HepG2 (cell line): Measurements from ENCODE around the gene ART5. TPM values are rescaled to one million over a fixed set of nuclear protein-coding genes. Genes with fewer than 3 reads are reported as not detected.

Experiments used
- ATAC-seq: fragments of 200-7000 bp; cut with Tn5 transposase; 3 replicates; pipeline ENCODE4 v1.9.1; 2020; ENCODE audit warnings: mild to moderate bottlenecking, moderate library complexity
- BruUV-seq: library from RNA; stranded (reverse); fragments of 400-500 nt; replicated peaks from 2 replicates; lab custom pipeline; 2021; lab: Mats Ljungman, UMichigan
- CTCF ChIA-PET: fragments of 300-600 bp; formaldehyde crosslinking; extraction: SDS; loops from one replicate; lab custom pipeline; 2021; ENCODE audit warnings: low total read pairs, inconsistent platforms, low intra/inter-chr PET ratio; lab: Yijun Ruan, JAX
- POLR2A ChIA-PET: fragments of 350-600 bp; sonication (Branson Sonifier 250); formaldehyde crosslinking; loops from one replicate; lab custom pipeline; 2020; ENCODE audit warnings: antibody characterized with exemption, inconsistent platforms; lab: Yijun Ruan, JAX
- DNase-seq: peaks from one replicate; pipeline ENCODE4 v3.0.0-alpha.2; 2015; ENCODE audit warnings: low spot score
- FAIRE-seq: peaks from 3 replicates; lab custom pipeline; 2011; peaks lifted over from hg19 to GRCh38; lab: Jason Lieb, UNC
- H2AFZ ChIP-seq: one replicate; pipeline ENCODE4 v1.6.1; 2011; ENCODE audit warnings: low read length, inconsistent platforms
- H3K27ac ChIP-seq: fragments of 300-600 bp; 3 replicates; pipeline ENCODE4 v1.8.0; 2011; ENCODE audit warnings: mixed run types, mild to moderate bottlenecking, mixed read lengths, low read length, inconsistent platforms; ENCODE audit not compliant: insufficient read depth; ENCODE audit errors: extremely low read length
- H3K27me3 ChIP-seq, 2 experiments: fragments of 200-600 bp in 1 of 2; 2 replicates in 1 of 2; 3 replicates in 1 of 2; pipeline versions ENCODE4 v1.6.0 to v1.8.0; 2011; ENCODE audit warnings: low read length in 2 of 2, mild to moderate bottlenecking in 2 of 2, moderate library complexity in 2 of 2, inconsistent platforms in 1 of 2; ENCODE audit not compliant: insufficient read depth in 2 of 2, control insufficient read depth in 1 of 2
- H3K36me3 ChIP-seq, 2 experiments: fragments of 200-600 bp in 1 of 2; replicated peaks in 1 of 2; 2 replicates in 1 of 2; 3 replicates in 1 of 2; pipeline versions ENCODE4 v1.5.1 to v1.8.0; 2011; ENCODE audit warnings: low read length in 2 of 2, inconsistent platforms in 1 of 2; ENCODE audit not compliant: insufficient read depth in 2 of 2, control insufficient read depth in 1 of 2
- H3K4me1 ChIP-seq: 2 replicates; pipeline ENCODE4 v1.5.1; 2012; ENCODE audit warnings: low read length, inconsistent platforms; ENCODE audit not compliant: insufficient read depth
- H3K4me2 ChIP-seq: 2 replicates; pipeline ENCODE4 v1.6.0; 2011; ENCODE audit warnings: low read depth, low read length, inconsistent platforms
- H3K4me3 ChIP-seq, 3 experiments: fragments of 200-600 bp in 1 of 3; sonication (generic), shearing (Covaris generic) in 1 of 3; replicated peaks in 1 of 3; 2 replicates each; pipeline ENCODE4 v1.5.1; 2011 to 2016; ENCODE audit warnings: low read length in 3 of 3, inconsistent platforms in 2 of 3, low read depth in 2 of 3, mild to moderate bottlenecking in 2 of 3, control low read depth in 1 of 3, mixed read lengths in 1 of 3; ENCODE audit not compliant: insufficient read depth in 1 of 3
- H3K79me2 ChIP-seq: one replicate; pipeline ENCODE4 v1.6.1; 2011; ENCODE audit warnings: low read length, inconsistent platforms; ENCODE audit not compliant: insufficient read depth
- H3K9ac ChIP-seq: 2 replicates; pipeline ENCODE4 v1.6.0; 2011; ENCODE audit warnings: mild to moderate bottlenecking, low read depth, low read length, inconsistent platforms; ENCODE audit not compliant: insufficient read depth
- H3K9me3 ChIP-seq: 2 replicates; pipeline ENCODE4 v1.5.1; 2012; ENCODE audit warnings: mild to moderate bottlenecking, low read length
- H4K20me1 ChIP-seq: 2 replicates; pipeline ENCODE4 v1.6.0; 2011; ENCODE audit warnings: inconsistent platforms, mild to moderate bottlenecking, low read length, moderate library complexity; ENCODE audit not compliant: insufficient read depth
- CTCF ChIP-seq: sonication (generic); formaldehyde crosslinking; IDR thresholded peaks from 2 replicates; pipeline ENCODE4 v1.5.0; 2020; ENCODE audit warnings: mild to moderate bottlenecking, missing genetic modification reagents, moderate library complexity
- DPF2 ChIP-seq: sonication (generic); formaldehyde crosslinking; IDR thresholded peaks from 2 replicates; pipeline ENCODE4 v1.4.0; 2020; ENCODE audit warnings: mild to moderate bottlenecking, low read depth, missing genetic modification reagents, borderline replicate concordance
- MXD1 ChIP-seq: sonication (generic); formaldehyde crosslinking; IDR thresholded peaks from 2 replicates; pipeline ENCODE4 v1.4.0; 2020; ENCODE audit warnings: mild to moderate bottlenecking, missing genetic modification reagents
- NFKBIZ ChIP-seq: IDR thresholded peaks from 2 replicates; pipeline ENCODE4 v1.6.1; 2018; ENCODE audit warnings: missing genetic modification reagents, missing compliant biosample characterization
- RAD21 ChIP-seq: fragments of 450-650 bp; formaldehyde crosslinking; IDR thresholded peaks from 2 replicates; pipeline ENCODE4 v1.5.0; 2020; ENCODE audit warnings: mild to moderate bottlenecking
- SRSF9 ChIP-seq: fragments of 200-400 bp; formaldehyde crosslinking; IDR thresholded peaks from 2 replicates; pipeline ENCODE4 v1.6.1; 2018; ENCODE audit warnings: borderline replicate concordance, mild to moderate bottlenecking, low read depth, low read length; ENCODE audit not compliant: insufficient read depth, poor library complexity, severe bottlenecking
- TGIF2 ChIP-seq: IDR thresholded peaks from 2 replicates; pipeline ENCODE4 v1.6.1; 2016; ENCODE audit warnings: control low read depth, missing compliant biosample characterization
- TOE1 ChIP-seq: sonication (generic); formaldehyde crosslinking; IDR thresholded peaks from 2 replicates; pipeline ENCODE4 v1.4.0; 2020; ENCODE audit warnings: mild to moderate bottlenecking, missing genetic modification reagents
- ZBTB14 ChIP-seq: sonication (generic); formaldehyde crosslinking; IDR thresholded peaks from 2 replicates; pipeline ENCODE4 v1.4.0; 2020; ENCODE audit warnings: missing genetic modification reagents
- ZC3H13 ChIP-seq: sonication (generic); formaldehyde crosslinking; IDR thresholded peaks from 2 replicates; pipeline ENCODE4 v1.8.1; 2023; ENCODE audit warnings: mild to moderate bottlenecking, missing genetic modification reagents, moderate library complexity
- ZNF552 ChIP-seq: sonication (generic); formaldehyde crosslinking; IDR thresholded peaks from 2 replicates; pipeline ENCODE4 v1.9.0; 2022; ENCODE audit warnings: missing genetic modification reagents, mild to moderate bottlenecking, borderline replicate concordance
- ZNF572 ChIP-seq: sonication (generic); formaldehyde crosslinking; IDR thresholded peaks from 2 replicates; pipeline ENCODE4 v1.5.1; 2020; ENCODE audit warnings: mild to moderate bottlenecking, missing genetic modification reagents
- ZNF629 ChIP-seq: sonication (generic); formaldehyde crosslinking; conservative IDR thresholded peaks from 2 replicates; pipeline ENCODE4 v1.5.0; 2020; ENCODE audit warnings: missing genetic modification reagents
- WGBS: methylation state at CpG from one replicate; pipeline ENCODE4 v1.1.6; 2017; ENCODE audit warnings: low lambda C conversion rate; 5-methylcytosine and 5-hydroxymethylcytosine counted together
- in situ Hi-C: cut with HindIII; loops from 2 replicates; pipeline ENCODE4 v1.10.0; 2017; ENCODE audit warnings: low pct_unique_long_range_greater_than_20kb; ENCODE audit not compliant: extremely low pct_ligation_motif_present
- intact Hi-C: fragments of 100-400 bp; cut with micrococcal nuclease; formaldehyde crosslinking; loops from one replicate; pipeline ENCODE4 v1.10.0; 2022; ENCODE audit not compliant: unreplicated experiment
- polyA plus RNA-seq, 8 experiments: library from polyadenylated mRNA; depleted of rRNA in 3 of 8; stranded (reverse) in 7 of 8; unstranded in 1 of 8; fragments of >200 nt; fragmentation: Illumina TruSeq in 4 of 8; extraction: Trizol in 4 of 8; gene quantifications; 2 replicates each; pipeline versions ENCODE4 v1.2.1 to v1.2.3, GENCODE V29; 2011 to 2016; ENCODE audit warnings: low read depth in 4 of 8, missing spikeins in 1 of 8, mixed read lengths in 1 of 8; ENCODE audit not compliant: insufficient read depth in 1 of 8
- total RNA-seq, 5 experiments: library from RNA; depleted of rRNA; stranded (reverse); fragments of >200 nt; fragmentation: Illumina TruSeq; extraction: Trizol; gene quantifications; 2 replicates each; pipeline ENCODE4 v1.2.3, GENCODE V29; 2016; ENCODE audit warnings: low read depth in 1 of 5
- TF ChIP-seq, protein P1 (sequence below): sonication (generic); formaldehyde crosslinking; conservative IDR thresholded peaks from 2 replicates; pipeline ENCODE4 v1.4.0; 2020; ENCODE audit warnings: missing genetic modification reagents
- TF ChIP-seq, protein P2 (sequence below): sonication (generic); formaldehyde crosslinking; IDR thresholded peaks from 2 replicates; pipeline ENCODE4 v1.5.0; 2020; ENCODE audit warnings: mild to moderate bottlenecking, low read depth, missing genetic modification reagents, borderline replicate concordance

Gene ART5
- total and polyA plus RNA-seq, 2 of the 13 experiments (the other 11 are each of a cell fraction or from before 2014, with no cell fraction given) = 0.55 to 0.93 TPM

DNA sequence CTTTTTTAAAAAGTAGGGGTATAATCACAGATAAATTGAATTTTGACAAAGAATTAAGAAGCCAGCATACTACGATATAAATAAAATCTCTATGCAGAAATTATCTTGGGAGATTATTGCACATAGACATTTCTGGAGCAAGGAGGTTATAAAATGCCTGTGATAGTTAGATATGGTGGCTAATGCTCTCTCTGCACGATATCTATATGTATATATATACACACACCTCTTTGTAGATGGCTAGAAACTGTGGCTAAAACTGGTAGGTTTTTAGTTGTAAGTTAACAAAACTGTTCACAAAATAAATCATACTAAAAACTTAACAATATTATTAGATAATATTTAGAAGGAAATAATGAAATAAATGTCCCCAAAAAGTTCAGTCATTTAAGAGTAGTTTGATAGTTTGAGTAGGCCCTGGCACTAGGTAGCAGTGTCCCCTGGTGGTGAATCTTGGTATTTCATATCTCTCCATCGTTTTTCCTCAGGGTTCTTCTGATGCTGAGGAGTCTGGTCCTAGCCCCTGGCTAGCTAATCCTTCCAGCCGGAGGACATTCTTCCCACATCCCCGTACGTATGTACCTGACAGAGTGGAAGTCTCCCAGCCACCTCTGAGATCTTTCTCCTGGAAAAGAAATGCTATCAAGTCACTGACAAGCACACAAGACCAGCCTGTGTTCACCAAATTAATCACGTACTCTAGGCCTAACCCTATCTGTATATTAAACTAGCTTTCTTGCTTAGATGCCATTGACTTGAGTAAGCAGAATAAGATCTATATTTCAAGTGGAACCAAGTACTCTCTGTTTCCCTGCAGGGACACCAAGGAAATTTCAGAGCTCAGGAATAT, 32.2 kb downstream of the ART5 start:
- FAIRE-seq = peak; percentile 56
- Histone ChIP-seq H2AFZ (no peak overlapping the region), H3K27ac (no peak overlapping the region), H3K9me3 (no peaks in the 10 kb centered on the region), H3K9ac (no peak overlapping the region), H3K4me1 (no peaks in the 10 kb centered on the region), H4K20me1 (no peaks in the 10 kb centered on the region; the same call in 1 of the 2 replicates), H3K27me3 (no peaks in the 10 kb centered on the region; a peak in 2 of 5 replicates), H3K4me3 (no peak overlapping the region), H3K36me3 (no peaks in the 10 kb centered on the region), H3K4me2 (no peak overlapping the region), H3K79me2 (no peaks in the 10 kb centered on the region)
- CTCF ChIA-PET = no interaction called here
- no TSS peak for BruUV-seq
- in situ Hi-C loops (no loop called here), intact Hi-C loops (loop anchor here (10.0 kb wide), 1 partner anchor 155 kb away; no protein-coding TSS in a partner anchor)
- POLR2A ChIA-PET = no interaction called here
- peak; percentile 13 for DNase-seq
- WGBS = 26% methylated on average over 7 of the region's 7 CpGs
- ATAC-seq = peak; percentile 59
- TF ChIP-seq TOE1 (CRISPR knock-in tag) (no peak), ZNF629 (CRISPR knock-in tag) (no peak), ZNF552 (CRISPR knock-in tag) (no peak), ZC3H13 (CRISPR knock-in tag) (no peak), ZNF572 (no peak), NFKBIZ (no peak), CTCF (CRISPR knock-in tag) (peak; percentile 69), RAD21 (CRISPR knock-in tag) (peak; percentile 42; the same call in 1 of the 2 replicates), DPF2 (CRISPR knock-in tag) (no peak), SRSF9 (no peak), ZBTB14 (CRISPR knock-in tag) (no peak), MXD1 (CRISPR knock-in tag) (no peak), TGIF2 (CRISPR knock-in tag) (no peak)
- TF ChIP-seq, protein P1, sequence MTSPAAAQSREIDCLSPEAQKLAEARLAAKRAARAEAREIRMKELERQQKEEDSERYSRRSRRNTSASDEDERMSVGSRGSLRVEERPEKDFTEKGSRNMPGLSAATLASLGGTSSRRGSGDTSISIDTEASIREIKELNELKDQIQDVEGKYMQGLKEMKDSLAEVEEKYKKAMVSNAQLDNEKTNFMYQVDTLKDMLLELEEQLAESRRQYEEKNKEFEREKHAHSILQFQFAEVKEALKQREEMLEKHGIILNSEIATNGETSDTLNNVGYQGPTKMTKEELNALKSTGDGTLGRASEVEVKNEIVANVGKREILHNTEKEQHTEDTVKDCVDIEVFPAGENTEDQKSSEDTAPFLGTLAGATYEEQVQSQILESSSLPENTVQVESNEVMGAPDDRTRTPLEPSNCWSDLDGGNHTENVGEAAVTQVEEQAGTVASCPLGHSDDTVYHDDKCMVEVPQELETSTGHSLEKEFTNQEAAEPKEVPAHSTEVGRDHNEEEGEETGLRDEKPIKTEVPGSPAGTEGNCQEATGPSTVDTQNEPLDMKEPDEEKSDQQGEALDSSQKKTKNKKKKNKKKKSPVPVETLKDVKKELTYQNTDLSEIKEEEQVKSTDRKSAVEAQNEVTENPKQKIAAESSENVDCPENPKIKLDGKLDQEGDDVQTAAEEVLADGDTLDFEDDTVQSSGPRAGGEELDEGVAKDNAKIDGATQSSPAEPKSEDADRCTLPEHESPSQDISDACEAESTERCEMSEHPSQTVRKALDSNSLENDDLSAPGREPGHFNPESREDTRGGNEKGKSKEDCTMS (CRISPR knock-in tag) = no peak
- TF ChIP-seq, protein P2, sequence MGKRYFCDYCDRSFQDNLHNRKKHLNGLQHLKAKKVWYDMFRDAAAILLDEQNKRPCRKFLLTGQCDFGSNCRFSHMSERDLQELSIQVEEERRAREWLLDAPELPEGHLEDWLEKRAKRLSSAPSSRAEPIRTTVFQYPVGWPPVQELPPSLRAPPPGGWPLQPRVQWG (CRISPR knock-in tag) = no peak
